T-helper 22 cell (primary cell): ENCODE data around the gene CEACAM21.

Experiments used
- DNase-seq: peaks from one replicate; pipeline ENCODE4 v3.0.0-alpha.2; 2020; ENCODE audit warnings: low read depth

The CEACAM21 gene

GRCh38 chr19:41619018-41619556 is 43.1 kb downstream of the CEACAM21 start:
- DNase-seq = no peak

- no peak for DNase-seq
Observed at GRCh38 chr19:41620171-41620570, 44.2 kb downstream of the CEACAM21 start.

GRCh38 chr19:41621226-41621625 is 45.3 kb downstream of the CEACAM21 start:
- no peak for DNase-seq

GRCh38 chr19:41621654-41622053 is 45.7 kb downstream of the CEACAM21 start:
- DNase-seq = no peak

- no peak for DNase-seq
Observed at GRCh38 chr19:41623360-41623759, 47.4 kb downstream of the CEACAM21 start.

GRCh38 chr19:41624515-41624914 is 48.5 kb downstream of the CEACAM21 start:
- DNase-seq = no peak

GRCh38 chr19:41624937-41625336 is 49.0 kb downstream of the CEACAM21 start:
- DNase-seq = no peak

GRCh38 chr19:41626278-41626677 is 50.3 kb downstream of the CEACAM21 start:
- DNase-seq = no peak

- DNase-seq = no peak
Observed at GRCh38 chr19:41626877-41627276, 50.9 kb downstream of the CEACAM21 start, which contains the start of gene CEACAM4. TSS of gene CEACAM4 (minus strand) at chr19:41627074. CDS start at chr19:41626963, 111 bp downstream.

- no peak for DNase-seq
Observed at GRCh38 chr19:41627966-41628675, 52.2 kb downstream of the CEACAM21 start.
